SK-N-SH (cell line): Measurements from ENCODE around the gene SLC35F6.

Source experiments
- CTCF ChIP-seq: fragments of 200-600 bp; sonication (generic); IDR thresholded peaks from 2 replicates; pipeline ENCODE4 v1.6.1; 2017; ENCODE audit warnings: antibody characterized with exemption, mild to moderate bottlenecking, moderate library complexity
- TEAD4 ChIP-seq: IDR thresholded peaks from 2 replicates; pipeline ENCODE4 v1.4.0; 2012; ENCODE audit warnings: mild to moderate bottlenecking, borderline replicate concordance; ENCODE audit not compliant: insufficient read depth

GRCh38 chr2:26768759-26769088 is 4.6 kb downstream of the SLC35F6 start:
- TF ChIP-seq TEAD4 (no peak), CTCF (no peak)
